ENCODE measurements around the gene NDOR1. TPM values are rescaled to one million over a fixed set of nuclear protein-coding genes. Genes with fewer than 3 reads are reported as not detected.

Gene NDOR1
- total RNA-seq, 4 donors from 2014 or later: 8.1 to 18.6 (median 11.6) TPM

DNA sequence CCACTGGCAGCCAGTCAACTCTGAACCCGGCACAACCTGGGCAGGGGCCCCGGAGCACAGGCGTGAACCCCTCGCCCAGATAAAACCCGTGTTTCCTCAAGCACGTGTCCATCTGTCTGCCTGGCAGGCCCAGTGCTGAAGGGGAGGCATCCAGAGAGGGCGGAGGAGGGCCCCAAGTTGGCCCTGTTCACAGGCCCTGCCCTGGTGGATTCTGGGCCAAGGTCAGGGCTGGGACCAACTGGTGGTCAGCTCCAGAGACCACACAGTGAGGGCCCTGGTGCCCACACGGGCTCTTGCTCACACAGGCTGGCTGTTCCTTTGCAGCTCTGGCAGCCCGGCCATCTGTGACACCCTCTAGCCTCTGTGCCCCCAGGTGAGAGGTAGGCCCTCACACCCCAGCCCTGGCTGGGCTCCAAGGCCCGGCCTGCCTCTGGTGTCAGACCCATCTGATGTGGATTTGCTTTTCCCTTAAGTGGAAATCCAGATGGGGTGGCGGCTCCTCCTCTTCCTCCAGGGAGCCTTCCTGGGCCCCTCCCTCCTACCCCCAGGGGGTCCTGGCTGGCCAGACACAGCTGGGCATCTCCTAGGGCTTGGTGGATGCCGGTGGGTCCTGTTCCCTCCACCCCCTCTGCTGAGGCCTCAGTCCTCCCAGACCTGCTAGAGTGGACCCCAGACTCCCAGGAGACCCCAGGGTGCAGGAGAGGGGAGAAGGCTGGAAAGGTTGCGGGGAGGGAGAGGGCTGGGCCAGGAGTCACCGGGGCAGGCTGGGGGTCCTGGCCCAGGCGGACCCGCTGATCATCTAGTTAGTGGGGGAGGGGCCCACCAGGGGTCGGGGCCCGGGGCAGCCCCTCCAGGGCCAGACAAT, 45.1 kb downstream of the NDOR1 start:
- TF ChIP-seq, protein P1, sequence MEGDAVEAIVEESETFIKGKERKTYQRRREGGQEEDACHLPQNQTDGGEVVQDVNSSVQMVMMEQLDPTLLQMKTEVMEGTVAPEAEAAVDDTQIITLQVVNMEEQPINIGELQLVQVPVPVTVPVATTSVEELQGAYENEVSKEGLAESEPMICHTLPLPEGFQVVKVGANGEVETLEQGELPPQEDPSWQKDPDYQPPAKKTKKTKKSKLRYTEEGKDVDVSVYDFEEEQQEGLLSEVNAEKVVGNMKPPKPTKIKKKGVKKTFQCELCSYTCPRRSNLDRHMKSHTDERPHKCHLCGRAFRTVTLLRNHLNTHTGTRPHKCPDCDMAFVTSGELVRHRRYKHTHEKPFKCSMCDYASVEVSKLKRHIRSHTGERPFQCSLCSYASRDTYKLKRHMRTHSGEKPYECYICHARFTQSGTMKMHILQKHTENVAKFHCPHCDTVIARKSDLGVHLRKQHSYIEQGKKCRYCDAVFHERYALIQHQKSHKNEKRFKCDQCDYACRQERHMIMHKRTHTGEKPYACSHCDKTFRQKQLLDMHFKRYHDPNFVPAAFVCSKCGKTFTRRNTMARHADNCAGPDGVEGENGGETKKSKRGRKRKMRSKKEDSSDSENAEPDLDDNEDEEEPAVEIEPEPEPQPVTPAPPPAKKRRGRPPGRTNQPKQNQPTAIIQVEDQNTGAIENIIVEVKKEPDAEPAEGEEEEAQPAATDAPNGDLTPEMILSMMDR (IDR thresholded peaks at IDR 0.05): no peak
- no peak for TF ChIP-seq POLR2A (IDR thresholded peaks at IDR 0.05)
- intact Hi-C loops (cut with DNase I; ENCODE audit: low total_unique reads): no loop called here
- WGBS, 2 donors: 47 to 60% methylated on average over 16 of the region's 18 CpGs
- H3K4me3 ChIP-seq (ENCODE audit: low read depth, poor library complexity, severe bottlenecking): no peak overlapping the region
- DNase-seq (ENCODE audit: low spot score in 2 of 2): no peak

DNA sequence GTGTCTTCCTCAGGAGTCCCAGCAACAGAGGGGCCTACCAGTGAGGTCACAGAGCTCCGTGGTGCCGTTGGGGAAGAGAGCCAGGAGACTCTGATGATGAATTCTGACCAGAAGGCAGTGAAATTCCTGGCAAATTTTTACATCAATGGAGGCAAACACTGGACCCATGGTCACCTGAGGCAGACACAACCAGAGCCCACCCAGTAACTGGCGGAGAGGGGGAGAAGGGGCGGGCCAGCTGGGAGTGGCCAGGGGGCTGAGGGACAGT, 45.6 kb downstream of the NDOR1 start, which contains the start of gene STPG3:
Gene STPG3, plus strand, starts transcription at position 93 of the 268 bp plus-strand sequence. Its CDS starts 1 bp downstream, at position 94.
- intact Hi-C loops (cut with DNase I; ENCODE audit: low total_unique reads): no loop called here
- H3K4me3 ChIP-seq (ENCODE audit: low read depth, poor library complexity, severe bottlenecking): no peak within 1 kb of the TSS
- TF ChIP-seq, protein P1 (IDR thresholded peaks at IDR 0.05): no peak
- TF ChIP-seq POLR2A (IDR thresholded peaks at IDR 0.05): no peak
- WGBS, 2 donors: 72 to 82% methylated on average over 4 of the region's 4 CpGs
- DNase-seq (ENCODE audit: low spot score in 2 of 2): no peak

DNA sequence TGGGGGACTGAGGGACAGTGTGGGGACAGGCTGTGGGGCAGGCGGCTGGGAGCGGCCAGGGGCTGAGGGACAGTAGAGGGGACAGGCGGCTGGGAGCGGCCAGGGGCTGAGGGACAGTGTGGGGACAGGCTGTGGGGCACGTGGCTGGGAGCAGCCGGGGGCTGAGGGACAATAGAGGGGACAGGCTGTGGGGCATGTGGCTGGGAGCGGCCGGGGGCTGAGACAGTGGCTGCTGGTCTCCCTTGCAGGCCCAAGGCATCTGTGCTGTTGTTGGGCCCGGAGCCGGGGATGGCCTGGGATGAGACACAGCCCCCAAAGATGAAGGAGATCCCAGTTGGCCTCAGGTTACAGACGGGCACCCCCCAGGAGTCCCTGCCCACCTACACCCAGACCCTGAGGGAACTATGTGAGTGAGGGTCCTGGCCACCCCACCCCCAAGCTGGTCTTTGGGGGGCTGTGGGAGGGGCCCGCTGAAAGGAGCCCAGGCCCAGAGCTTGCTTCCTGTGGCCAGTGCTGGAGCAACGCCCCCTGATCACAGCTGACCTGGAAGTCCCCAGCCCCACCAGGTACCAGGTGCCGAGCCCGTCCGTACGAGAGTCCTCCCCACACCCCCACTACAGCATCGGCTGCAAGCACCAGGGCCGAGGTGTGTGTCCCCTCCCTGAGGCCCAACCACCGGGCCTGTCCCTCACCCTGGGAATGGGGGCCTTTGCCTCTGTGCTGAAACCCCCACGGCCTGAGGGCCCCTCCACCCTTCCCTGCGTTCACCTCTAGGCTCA, 46.2 kb downstream of the NDOR1 start:
- 83 to 86% methylated on average over 15 to 20 of the region's 22 CpGs for WGBS, 2 donors
- no peak for DNase-seq (ENCODE audit: low spot score in 2 of 2)
- H3K4me3 ChIP-seq (ENCODE audit: low read depth, poor library complexity, severe bottlenecking): no peak overlapping the region
- intact Hi-C loops (cut with DNase I; ENCODE audit: low total_unique reads): no loop called here
- TF ChIP-seq, protein P1 (IDR thresholded peaks at IDR 0.05): no peak
- TF ChIP-seq POLR2A (IDR thresholded peaks at IDR 0.05): no peak

DNA sequence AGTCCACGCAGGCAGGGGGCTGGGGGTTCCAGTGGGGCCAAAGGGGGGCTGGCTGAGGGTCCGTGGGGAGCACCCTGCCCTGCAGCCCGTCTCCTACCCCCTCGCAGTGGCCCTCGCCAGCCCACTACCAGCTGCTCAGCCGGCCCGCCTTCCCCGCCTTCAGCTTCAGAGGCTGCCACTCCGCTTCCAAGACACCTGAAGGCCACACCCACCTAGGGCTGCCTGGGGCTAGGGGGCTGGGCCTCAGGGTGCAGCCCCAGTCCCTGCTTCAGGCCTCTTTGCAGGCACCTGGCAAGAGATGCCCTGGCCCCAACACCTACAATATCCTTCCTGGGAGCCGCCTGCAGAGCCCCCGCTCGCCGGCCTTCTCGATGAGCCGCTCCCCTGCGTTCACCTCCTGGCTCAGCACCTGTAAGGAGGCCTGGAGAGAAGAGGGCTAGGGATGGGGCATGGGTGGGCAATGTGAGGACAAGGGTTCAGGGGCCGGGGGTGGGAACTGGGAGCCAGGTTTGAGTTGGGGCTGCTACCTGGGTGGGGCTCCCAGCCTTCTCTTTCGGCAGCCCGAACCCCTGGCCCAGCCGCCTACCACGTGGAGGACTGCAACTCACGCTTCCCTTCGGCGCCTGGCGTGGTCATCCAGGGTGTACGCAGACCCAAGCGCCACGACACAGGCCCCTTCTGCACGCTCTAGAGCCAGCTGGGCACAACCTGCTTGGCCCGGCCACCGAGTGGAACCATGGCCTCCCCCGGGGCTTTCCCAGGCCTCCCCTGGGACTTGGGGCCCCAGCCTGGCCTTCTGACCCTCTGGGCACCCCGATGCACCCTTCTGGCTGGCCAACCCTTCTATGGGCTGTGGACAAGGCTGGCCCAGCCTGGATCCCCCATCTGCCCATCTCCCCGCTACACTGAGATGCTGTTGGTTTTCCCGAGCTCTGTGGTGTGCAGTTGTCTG, 47.3 kb downstream of the NDOR1 start:
- no peak for DNase-seq (ENCODE audit: low spot score in 2 of 2)
- WGBS, 2 donors: 79 to 91% methylated on average over 31 to 32 of the region's 35 CpGs
- intact Hi-C loops (cut with DNase I; ENCODE audit: low total_unique reads): no loop called here
- no peak overlapping the region for H3K4me3 ChIP-seq (ENCODE audit: low read depth, poor library complexity, severe bottlenecking)
- TF ChIP-seq, protein P1 (IDR thresholded peaks at IDR 0.05): no peak
- no peak for TF ChIP-seq POLR2A (IDR thresholded peaks at IDR 0.05)
